NCI-H1436 treated with DMSO at 0.1 percent for 48 hours (cell line): ENCODE data around the gene GSE1.

Experiments
- DNase-seq: peaks from one replicate; lab custom pipeline; 2025; lab: John Stamatoyannopoulos, UW

GSE1 gene

GRCh38 chr16:85619101-85619891 lies 6.2 kb downstream of the GSE1 start:
- DNase-seq, result no peak

GRCh38 chr16:85620374-85620773 lies 7.3 kb downstream of the GSE1 start:
- DNase-seq, result no peak

- DNase-seq, result no peak
These were observed 8.7 kb downstream of the GSE1 start for GRCh38 chr16:85621698-85622428.

- no peak for DNase-seq
These were observed 9.6 kb downstream of the GSE1 start for GRCh38 chr16:85622683-85623082.

- no peak for DNase-seq
These were observed 10.1 kb downstream of the GSE1 start for GRCh38 chr16:85623250-85623649.

GRCh38 chr16:85623997-85624601 lies 11.0 kb downstream of the GSE1 start:
- no peak for DNase-seq

- no peak for DNase-seq
These were observed 11.5 kb downstream of the GSE1 start for GRCh38 chr16:85624646-85625045.

- no peak for DNase-seq
These were observed 11.9 kb downstream of the GSE1 start for GRCh38 chr16:85625053-85625452.

- DNase-seq, result no peak
These were observed 12.5 kb downstream of the GSE1 start for GRCh38 chr16:85625485-85626117.

GRCh38 chr16:85626191-85626981 lies 13.3 kb downstream of the GSE1 start:
- no peak for DNase-seq

- DNase-seq, result no peak
These were observed 14.0 kb downstream of the GSE1 start for GRCh38 chr16:85627089-85627488.

GRCh38 chr16:85627526-85628264 lies 14.6 kb downstream of the GSE1 start:
- DNase-seq, result no peak

- DNase-seq, result no peak
These were observed 15.1 kb downstream of the GSE1 start for GRCh38 chr16:85628265-85628556.

- DNase-seq, result no peak
These were observed 15.5 kb downstream of the GSE1 start for GRCh38 chr16:85628645-85629044.

- no peak for DNase-seq
These were observed 16.2 kb downstream of the GSE1 start for GRCh38 chr16:85629326-85629725.

- DNase-seq, result no peak
These were observed 16.7 kb downstream of the GSE1 start for GRCh38 chr16:85629853-85630252.

- DNase-seq, result no peak
These were observed 18.1 kb downstream of the GSE1 start for GRCh38 chr16:85631230-85631629.

GRCh38 chr16:85631802-85632393 lies 18.8 kb downstream of the GSE1 start:
- no peak for DNase-seq

GRCh38 chr16:85632709-85633437 lies 19.8 kb downstream of the GSE1 start:
- DNase-seq, result no peak

- no peak for DNase-seq
These were observed 20.3 kb downstream of the GSE1 start for GRCh38 chr16:85633438-85633743.
